Activated CD4-positive, alpha-beta T cell treated with anti-CD3 and anti-CD28 coated beads for 4 hours (primary cell): ENCODE results near the gene CACNB2.
"Not testable (repeated sequence)": the region's sequence is repeated elsewhere in the genome, so short reads cannot be mapped to it uniquely, and the experiment has no call there.

Source experiments
- DNase-seq, 2 donors: peaks; one replicate each; pipeline ENCODE4 v3.0.0-alpha.2; 2020

The CACNB2 gene

GRCh38 chr10:18533896-18534295, 393.7 kb downstream of the CACNB2 start:
- DNase-seq: no peak

- DNase-seq: no peak
Measured at GRCh38 chr10:18539335-18539734, 399.1 kb downstream of the CACNB2 start.

DNA sequence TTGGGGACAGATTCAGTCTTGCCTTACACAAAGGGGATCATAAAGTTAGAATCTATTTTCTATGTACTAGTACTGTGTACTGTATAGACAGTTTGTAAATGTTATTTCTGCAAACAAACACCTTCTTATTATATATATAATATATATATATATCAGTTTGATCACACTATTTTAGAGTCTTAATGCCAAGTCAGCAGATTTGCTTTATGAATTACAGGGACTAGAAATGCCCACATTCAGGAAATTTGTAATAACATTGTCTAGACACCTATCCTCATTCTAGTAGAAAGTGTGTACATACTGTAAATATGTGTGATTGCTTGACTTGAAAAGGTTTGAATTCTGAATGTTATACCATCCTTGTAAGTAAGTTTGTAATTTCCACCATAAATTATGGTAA, 400.0 kb downstream of the CACNB2 start:
- no peak for DNase-seq

- no peak for DNase-seq
Measured at GRCh38 chr10:18542832-18543231, 402.6 kb downstream of the CACNB2 start.

- no peak for DNase-seq
Measured at GRCh38 chr10:18545621-18546305, 405.5 kb downstream of the CACNB2 start.

- DNase-seq: no peak
Measured at GRCh38 chr10:18549105-18549504, 408.9 kb downstream of the CACNB2 start.

DNA sequence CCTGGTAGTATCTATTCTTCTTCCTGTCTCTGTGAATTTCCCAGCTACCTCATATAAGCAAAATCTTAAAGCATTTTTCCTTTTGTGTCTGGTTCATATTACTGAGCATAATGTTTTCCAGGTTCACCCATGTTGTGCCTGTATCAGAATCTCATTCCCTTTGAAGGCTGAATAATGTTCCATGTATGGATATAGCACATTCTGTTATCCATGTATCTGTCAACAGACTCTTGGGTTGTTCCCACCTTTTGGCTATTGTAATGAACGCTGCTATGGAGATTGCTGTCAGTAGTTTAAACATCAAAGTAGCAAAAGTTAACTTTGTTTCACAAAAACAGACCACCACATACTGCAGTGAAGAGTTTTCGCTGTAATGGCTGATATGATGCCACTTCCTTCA, 411.2 kb downstream of the CACNB2 start:
- DNase-seq: no peak

DNA sequence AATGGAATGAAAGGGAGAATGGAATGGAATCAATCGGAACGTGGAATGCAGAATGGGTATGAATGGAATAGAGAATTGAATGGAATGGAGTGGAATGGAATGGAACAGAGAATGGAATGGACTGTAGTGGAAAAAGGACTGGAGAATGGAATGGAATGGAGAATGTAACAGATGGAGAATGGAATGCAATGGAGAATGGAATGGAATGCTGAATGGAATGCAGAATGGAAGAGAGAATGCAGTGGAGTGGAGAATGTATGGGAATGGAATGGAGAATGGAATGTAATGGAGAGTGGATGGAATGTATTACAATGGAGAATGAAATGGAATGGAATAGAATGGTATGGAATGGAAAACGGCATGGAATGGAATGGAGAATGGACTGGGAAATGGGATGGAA, 414.3 kb downstream of the CACNB2 start:
- DNase-seq: no peak

- DNase-seq: no peak
Measured at GRCh38 chr10:18556522-18557147, 416.4 kb downstream of the CACNB2 start.

DNA sequence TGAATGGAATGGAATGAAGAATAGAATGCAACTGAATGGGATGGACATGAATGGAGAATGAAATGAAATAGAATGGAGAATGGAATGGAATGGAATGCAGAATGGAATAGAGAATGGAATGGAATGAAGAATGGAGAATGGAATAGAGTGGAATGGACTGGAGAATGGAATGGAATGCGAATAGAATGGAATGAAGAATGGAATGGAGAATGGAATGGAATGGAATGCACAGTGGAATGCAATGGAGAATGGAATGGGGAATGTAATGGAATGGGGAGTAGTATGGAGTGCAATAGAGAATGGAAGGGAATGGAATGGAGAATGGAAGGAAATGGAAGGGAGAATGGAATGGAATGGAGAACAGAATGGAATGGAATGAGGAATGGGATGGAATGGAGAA, 417.7 kb downstream of the CACNB2 start:
- DNase-seq: no peak

GRCh38 chr10:18561861-18562551, 421.8 kb downstream of the CACNB2 start:
- no peak for DNase-seq

DNA sequence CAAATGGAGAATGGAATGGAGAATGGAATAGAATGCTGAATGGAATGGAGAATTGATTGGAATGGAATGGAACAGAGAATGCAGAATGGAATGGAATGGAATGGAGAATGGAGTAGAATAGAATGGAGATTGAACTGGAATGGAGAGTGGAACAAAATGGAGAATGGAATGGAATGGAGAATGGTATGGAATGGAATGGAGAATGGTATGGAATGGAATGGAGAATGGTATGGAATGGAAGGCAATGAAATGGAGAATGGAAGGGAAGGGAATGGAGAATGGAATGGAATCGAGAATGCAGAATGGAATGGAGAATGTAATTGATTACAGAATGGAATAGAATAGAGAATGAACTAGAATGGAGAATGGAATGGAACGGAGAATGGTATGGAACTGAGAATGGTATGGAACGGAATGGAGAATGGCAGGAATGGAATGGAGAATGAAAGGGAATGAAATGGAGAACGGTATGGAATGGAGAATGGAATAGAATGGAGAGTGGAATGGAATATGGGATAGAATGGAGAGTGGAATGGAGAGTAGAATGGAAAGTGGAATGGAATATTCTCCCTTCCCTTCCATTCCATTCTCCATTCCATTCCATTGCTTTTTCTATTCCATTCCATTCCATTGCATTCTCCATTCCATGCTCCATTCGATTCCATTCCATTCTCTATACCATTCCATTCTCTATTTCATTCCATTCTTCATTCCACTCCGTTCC, 422.9 kb downstream of the CACNB2 start:
- DNase-seq: no peak

- no peak for DNase-seq
Measured at GRCh38 chr10:18565006-18565405, 424.8 kb downstream of the CACNB2 start.

DNA sequence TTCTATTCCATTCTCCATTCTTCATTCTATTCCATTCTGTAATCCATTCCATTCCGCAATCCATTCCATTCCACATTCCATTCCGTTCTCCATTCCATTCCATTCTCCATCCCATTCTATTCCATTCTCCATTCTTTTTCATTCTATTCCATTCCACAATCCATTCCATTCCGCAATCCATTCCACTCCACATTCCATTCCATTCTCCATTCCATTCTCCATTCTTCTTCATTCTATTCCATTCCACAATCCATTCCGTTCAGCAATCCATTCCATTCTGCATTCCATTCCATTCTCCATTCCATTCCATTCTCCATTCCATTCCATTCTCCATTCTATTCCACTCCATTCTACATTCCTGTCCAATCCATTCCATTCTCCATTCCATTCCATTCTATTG, 426.0 kb downstream of the CACNB2 start:
- DNase-seq: no peak

DNA sequence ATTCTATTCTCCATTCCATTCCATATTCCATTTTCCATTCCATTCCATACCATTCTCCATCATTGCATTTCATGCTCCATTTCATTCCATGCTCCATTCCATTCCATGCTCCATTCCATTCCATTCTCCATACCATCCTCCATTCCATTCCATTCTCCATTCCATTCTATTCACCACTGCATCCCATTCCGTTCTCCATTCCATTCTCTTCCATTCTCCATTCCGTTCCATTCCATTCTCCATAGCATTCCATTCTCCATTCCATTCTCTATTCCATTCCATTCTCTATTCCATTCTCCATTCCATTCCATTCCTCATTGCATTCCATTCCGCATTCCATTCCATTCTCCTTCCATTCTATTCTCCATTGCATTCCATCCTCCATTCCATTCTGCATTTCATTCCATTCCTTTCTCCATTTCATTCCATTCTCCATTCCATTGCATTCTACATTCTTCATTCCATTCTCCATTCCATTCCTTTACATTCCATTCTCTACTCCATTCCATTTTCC, 427.2 kb downstream of the CACNB2 start:
- no peak for DNase-seq

GRCh38 chr10:18570386-18570785, 430.2 kb downstream of the CACNB2 start:
- DNase-seq: not testable (repeated sequence)

DNA sequence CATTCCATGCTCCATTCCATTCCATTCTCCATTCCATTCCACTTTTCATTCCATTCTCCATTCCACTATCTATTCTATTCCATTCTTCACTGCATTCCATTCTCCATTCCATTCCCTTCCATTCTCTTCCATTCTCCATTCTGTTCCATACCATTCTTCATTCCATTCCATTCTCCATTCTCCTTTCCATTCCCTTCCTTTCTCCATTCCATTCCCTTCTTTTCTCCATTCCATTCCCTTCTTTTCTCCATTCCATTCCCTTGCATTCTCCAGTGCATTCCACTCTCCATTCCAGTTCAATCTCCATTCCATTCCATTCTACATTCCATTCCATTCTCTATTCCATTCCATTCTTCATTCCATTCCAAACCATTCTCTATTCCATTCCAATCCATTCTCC, 430.9 kb downstream of the CACNB2 start:
- no peak for DNase-seq

DNA sequence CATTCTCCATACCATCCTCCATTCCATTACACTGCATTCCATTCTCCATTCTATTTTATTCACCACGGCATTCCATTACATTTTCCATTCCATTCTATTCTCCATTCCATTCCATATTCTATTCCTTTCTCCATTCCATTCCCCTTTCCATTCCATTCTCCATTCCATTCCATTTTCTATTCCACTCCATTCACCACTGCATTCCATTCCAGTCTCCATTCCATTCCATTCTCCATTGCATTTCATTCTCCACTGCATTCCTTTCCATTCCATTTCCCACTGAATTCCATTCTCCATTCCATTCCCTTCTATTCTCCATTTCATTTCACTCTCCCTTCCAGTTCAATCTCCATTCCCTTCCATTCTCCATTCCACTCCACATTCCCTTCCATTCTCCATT, 431.6 kb downstream of the CACNB2 start:
- DNase-seq: no peak

- DNase-seq: no peak
Measured at GRCh38 chr10:18572959-18573561, 432.8 kb downstream of the CACNB2 start.

- no peak for DNase-seq
Measured at GRCh38 chr10:18576586-18576985, 436.4 kb downstream of the CACNB2 start.

DNA sequence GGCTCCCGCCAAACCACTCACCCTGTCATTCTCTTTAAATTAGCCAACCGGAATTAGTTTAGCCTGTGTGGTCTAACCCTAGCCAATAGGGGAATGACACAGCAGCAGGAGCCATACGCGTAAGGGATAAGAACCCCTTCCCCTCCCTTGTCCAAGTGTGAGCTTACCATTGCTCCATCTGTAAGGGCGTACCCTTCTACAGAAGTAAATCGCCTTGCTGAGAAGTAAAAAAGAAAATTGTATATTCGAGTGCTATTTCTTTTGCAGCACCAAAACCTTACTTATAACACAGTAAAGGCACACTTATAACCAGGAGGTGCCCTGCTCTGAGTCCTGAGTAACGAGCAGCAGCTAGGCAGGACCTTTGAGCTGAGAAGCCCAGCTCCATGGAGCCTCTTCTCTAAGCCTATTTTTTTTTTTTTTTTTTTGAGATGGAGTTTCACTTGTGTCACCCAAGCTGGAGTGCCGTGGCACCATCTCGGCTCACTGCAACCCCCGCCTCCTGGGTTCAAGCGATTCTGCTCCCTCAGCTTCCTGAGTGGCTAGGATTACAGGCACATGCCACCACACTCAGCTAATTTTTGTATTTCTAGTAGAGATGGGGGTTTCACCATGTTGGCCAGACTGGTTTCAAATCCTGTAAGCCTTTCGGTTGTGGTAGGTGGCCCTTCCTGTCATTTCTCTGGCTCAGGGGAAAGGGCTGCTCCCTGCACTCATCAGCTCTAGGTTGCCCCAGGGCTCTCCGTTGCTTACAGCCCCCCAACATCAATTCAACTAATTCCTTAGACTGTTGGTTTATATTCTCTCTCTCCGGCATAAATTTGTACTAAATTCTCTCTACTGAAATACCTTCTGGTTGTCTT, 437.8 kb downstream of the CACNB2 start:
- no peak for DNase-seq

GRCh38 chr10:18582803-18583202, 442.6 kb downstream of the CACNB2 start:
- DNase-seq: no peak
